Sigmoid colon (tissue), 7 donors: ENCODE data around the gene SEPTIN8. TPM values are rescaled to one million over a fixed set of nuclear protein-coding genes. Genes with fewer than 3 reads are reported as not detected.

Experiments
- DNase-seq: peaks from one replicate; pipeline ENCODE4 v3.0.0-alpha.2; 2019
- H3K27ac ChIP-seq, 4 donors: fragments of 200-600 bp; sonication (generic); one replicate each; pipeline ENCODE4 v1.5.1; 2016 to 2019; ENCODE audit warnings: mild to moderate bottlenecking in 1 of 4
- H3K27me3 ChIP-seq, 3 donors: fragments of 200-600 bp; sonication (generic); one replicate each; pipeline ENCODE4 v1.5.1; 2019; ENCODE audit warnings: mild to moderate bottlenecking in 1 of 3
- H3K36me3 ChIP-seq, 4 donors: fragments of 200-600 bp; sonication (generic); one replicate each; pipeline ENCODE4 v1.5.1; 2016 to 2019
- H3K4me1 ChIP-seq, 4 donors: fragments of 200-600 bp; sonication (generic); one replicate each; pipeline ENCODE4 v1.5.1; 2017 to 2019
- H3K4me3 ChIP-seq, 4 donors: fragments of 200-600 bp; sonication (generic); one replicate each; pipeline ENCODE4 v1.5.1; 2017 to 2019; ENCODE audit warnings: mild to moderate bottlenecking in 2 of 4, moderate library complexity in 1 of 4
- H3K9me3 ChIP-seq, 4 donors: fragments of 200-600 bp in 3 of 4; sonication (generic) in 3 of 4; one replicate each; pipeline versions ENCODE4 v1.5.1 to v1.6.1; 2013 to 2019
- EP300 ChIP-seq, 4 donors: sonication (generic); formaldehyde crosslinking; IDR thresholded peaks; one replicate each; pipeline ENCODE4 v1.6.1; 2017; ENCODE audit warnings: antibody characterized with exemption in 4 of 4
- POLR2A ChIP-seq, 2 donors: fragments of 450-650 bp; IDR thresholded peaks; one replicate each; pipeline ENCODE4 v1.6.1; 2016; ENCODE audit warnings: antibody characterized with exemption in 2 of 2, mild to moderate bottlenecking in 2 of 2, moderate library complexity in 2 of 2
- POLR2AphosphoS5 ChIP-seq, 4 donors: sonication (generic); formaldehyde crosslinking; IDR thresholded peaks; one replicate each; pipeline ENCODE4 v1.6.1; 2017; ENCODE audit warnings: antibody characterized with exemption in 4 of 4
- WGBS, 2 donors: extraction: QIAGEN DNeasy Blood & Tissue Kit; methylation state at CpG; one replicate each; pipeline ENCODE4 v1.1.7; 2013; 5-methylcytosine and 5-hydroxymethylcytosine counted together
- intact Hi-C: fragments of 100-400 bp; cut with DNase I; formaldehyde crosslinking; loops from one replicate; pipeline ENCODE4 v1.15.1; 2023
- polyA plus RNA-seq, 3 donors: library from polyadenylated mRNA; stranded (reverse); fragments of 200-250 nt; gene quantifications; one replicate each; pipeline ENCODE4 v1.2.3, GENCODE V29; 2013
- total RNA-seq, 4 donors: library from RNA; depleted of rRNA; stranded (reverse); fragments of >200 nt; gene quantifications; one replicate each; pipeline ENCODE4 v1.1.0, GENCODE V29; 2016
- TF ChIP-seq, protein P1 (sequence below), 4 experiments: fragments of 450-650 bp in 3 of 4; fragments of 200-600 bp in 1 of 4; IDR thresholded peaks; one replicate each; pipeline ENCODE4 v1.5.1; 2016 to 2019; ENCODE audit warnings: antibody characterized with exemption in 4 of 4, mild to moderate bottlenecking in 3 of 4, moderate library complexity in 2 of 4
- donor health status: healthy with polysubstance abuse.
- donor health status: Bipolar disorder and iron deficiency.
- donor health status: healthy.

The SEPTIN8 gene
- total and polyA plus RNA-seq, 7 donors: 19.2 to 38.0 (median 30.7) TPM

DNA sequence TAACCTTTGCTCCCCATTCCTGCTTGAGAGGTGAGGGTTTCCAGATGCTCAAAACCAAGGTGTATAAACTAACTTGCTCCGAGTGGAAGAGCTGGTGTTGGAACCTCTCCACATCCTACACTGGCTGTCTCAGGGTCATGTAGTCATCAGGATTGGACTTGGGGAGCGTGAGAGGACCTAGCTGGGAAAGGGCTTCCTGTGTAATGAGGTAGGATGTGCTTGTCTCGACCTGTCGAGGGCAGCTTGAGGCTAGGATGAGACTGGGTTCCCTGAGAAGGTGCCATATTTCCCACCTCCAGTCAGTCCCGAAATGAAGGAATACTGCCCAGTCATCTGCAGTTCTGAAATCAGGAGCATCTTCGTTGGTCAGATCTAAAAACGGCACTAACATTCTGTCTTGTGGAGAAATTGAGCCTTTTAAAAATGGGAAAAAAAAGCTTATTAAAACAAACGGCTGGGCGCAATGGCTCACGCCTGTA lies 28.5 kb downstream of the SEPTIN8 start:
- 90 to 92% methylated on average over 10 of the region's 10 CpGs for WGBS, 2 donors

DNA sequence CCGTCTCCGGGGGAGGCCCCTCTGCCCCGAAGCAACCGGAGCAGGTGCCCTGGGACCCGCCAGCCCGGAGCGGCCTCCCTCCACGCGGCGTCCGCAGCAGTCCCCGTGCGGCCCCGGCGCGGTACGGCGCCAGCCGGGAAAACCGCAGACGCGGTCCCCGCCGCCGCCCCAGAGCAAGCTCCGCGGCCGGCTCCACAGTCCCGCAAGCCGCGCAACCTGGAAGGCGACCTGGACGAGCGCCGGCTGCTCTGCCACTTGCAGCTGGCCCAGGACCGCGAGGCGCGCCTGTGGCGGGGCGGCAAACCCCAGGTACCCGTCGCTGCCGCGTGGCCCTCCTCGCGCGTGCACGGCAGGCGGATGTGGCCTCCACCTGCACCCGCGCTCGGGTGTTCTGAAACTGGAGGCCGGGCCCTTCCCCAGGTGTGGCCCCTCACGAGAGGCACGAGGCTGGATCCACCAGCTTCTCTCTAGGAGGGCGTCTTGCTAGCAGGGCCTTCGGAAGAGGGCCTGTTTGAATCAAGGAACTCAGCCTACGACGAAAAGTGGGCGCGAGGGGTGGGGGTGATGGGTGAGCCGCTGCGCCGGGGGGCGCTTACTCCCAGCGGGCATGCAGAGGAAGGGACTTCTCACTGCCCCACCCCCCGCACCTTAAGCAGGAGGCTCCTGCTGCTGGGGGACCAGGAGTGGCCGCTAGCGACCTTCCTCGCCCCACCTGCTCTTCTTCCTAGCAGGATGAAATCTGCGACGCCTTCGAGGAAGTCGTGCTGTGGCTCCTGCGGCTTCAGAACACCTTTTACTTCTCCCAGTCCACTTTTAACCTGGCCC lies 29.2 kb downstream of the SEPTIN8 start:
- H3K4me3 ChIP-seq: peak overlapping the region in 3 of 4 donors; percentile 21 to 46 (median 41)
- TF ChIP-seq POLR2AphosphoS5 (IDR thresholded peaks at IDR 0.05) (no peak), EP300 (IDR thresholded peaks at IDR 0.05) (no peak), POLR2A (IDR thresholded peaks at IDR 0.05) (no peak)
- TF ChIP-seq, protein P1, sequence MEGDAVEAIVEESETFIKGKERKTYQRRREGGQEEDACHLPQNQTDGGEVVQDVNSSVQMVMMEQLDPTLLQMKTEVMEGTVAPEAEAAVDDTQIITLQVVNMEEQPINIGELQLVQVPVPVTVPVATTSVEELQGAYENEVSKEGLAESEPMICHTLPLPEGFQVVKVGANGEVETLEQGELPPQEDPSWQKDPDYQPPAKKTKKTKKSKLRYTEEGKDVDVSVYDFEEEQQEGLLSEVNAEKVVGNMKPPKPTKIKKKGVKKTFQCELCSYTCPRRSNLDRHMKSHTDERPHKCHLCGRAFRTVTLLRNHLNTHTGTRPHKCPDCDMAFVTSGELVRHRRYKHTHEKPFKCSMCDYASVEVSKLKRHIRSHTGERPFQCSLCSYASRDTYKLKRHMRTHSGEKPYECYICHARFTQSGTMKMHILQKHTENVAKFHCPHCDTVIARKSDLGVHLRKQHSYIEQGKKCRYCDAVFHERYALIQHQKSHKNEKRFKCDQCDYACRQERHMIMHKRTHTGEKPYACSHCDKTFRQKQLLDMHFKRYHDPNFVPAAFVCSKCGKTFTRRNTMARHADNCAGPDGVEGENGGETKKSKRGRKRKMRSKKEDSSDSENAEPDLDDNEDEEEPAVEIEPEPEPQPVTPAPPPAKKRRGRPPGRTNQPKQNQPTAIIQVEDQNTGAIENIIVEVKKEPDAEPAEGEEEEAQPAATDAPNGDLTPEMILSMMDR (IDR thresholded peaks at IDR 0.05): no peak
- no peak overlapping the region for H3K27ac ChIP-seq
- DNase-seq: no peak
- WGBS, 2 donors: 28% methylated on average over 76 of the region's 76 CpGs
- no peaks in the 10 kb centered on the region for H3K36me3 ChIP-seq
- intact Hi-C loops: no loop called here
- peaks cover 20 to 54% (median 36%) of the 10 kb centered on the region in 3 donors for H3K27me3 ChIP-seq
- H3K4me1 ChIP-seq: peaks cover 0 to 13% (median 11%) of the 10 kb centered on the region in 4 donors
- no peaks in the 10 kb centered on the region for H3K9me3 ChIP-seq

More for the DNA sequence above, 28.5 kb downstream of the SEPTIN8 start:
- intact Hi-C loops: no loop called here
- H3K36me3 ChIP-seq: no peaks in the 10 kb centered on the region
- TF ChIP-seq, protein P1 (IDR thresholded peaks at IDR 0.05): no peak
- TF ChIP-seq POLR2AphosphoS5 (IDR thresholded peaks at IDR 0.05): no peak
- no peak for TF ChIP-seq EP300 (IDR thresholded peaks at IDR 0.05)
- no peak for TF ChIP-seq POLR2A (IDR thresholded peaks at IDR 0.05)
- H3K4me3 ChIP-seq: no peak overlapping the region
- peaks cover 0 to 13% (median 11%) of the 10 kb centered on the region in 4 donors for H3K4me1 ChIP-seq
- no peaks in the 10 kb centered on the region for H3K9me3 ChIP-seq
- H3K27me3 ChIP-seq: peaks cover 20 to 48% (median 36%) of the 10 kb centered on the region in 3 donors
- DNase-seq: no peak
- no peak overlapping the region for H3K27ac ChIP-seq

DNA sequence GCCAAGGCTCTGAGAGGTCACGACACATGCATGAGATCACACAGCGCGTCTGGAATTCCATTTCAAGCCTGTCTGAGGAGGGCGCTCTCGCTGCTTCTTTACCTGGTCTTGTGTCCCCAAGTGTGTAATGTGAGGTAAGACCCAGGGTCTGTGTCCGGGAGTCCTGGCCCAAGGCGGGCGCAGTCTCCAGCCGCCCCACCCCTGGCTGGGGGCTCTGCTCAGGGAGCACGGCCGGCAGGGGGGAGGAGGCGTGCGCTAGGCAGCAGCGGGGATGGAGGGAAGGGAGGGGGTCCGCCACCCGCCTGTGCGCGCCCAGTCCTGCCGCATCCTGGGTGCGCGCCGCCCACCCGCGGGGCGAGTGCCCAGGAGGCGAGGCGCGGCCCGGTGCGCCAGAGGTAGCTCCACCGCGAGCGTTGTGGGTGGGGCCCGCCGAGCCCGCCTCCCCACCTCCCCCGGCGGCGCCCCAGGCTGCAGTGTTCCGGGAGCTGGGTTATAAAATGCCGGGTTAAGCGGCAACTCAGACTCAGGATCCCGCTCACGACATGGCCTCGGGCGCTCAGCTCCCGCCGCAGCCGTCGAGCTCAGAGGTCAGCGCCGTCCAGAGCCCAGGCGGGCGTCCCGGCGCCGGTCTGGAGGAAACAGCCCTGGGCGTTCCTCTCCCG lies 30.0 kb downstream of the SEPTIN8 start, which contains the start of gene CCNI2:
Gene CCNI2, plus strand, starts transcription at position 473 of the 662 bp plus-strand sequence. Its CDS starts 70 bp downstream, at position 543.
- 1% methylated on average over 59 of the region's 59 CpGs for WGBS, 2 donors
- H3K4me3 ChIP-seq: peak within 1 kb of the TSS in 3 of 4 donors; percentile 21 to 46 (median 41)
- H3K36me3 ChIP-seq: no peaks in the 10 kb centered on the region
- no peak for DNase-seq
- TF ChIP-seq, protein P1 (IDR thresholded peaks at IDR 0.05): no peak
- TF ChIP-seq POLR2AphosphoS5 (IDR thresholded peaks at IDR 0.05) (no peak), POLR2A (IDR thresholded peaks at IDR 0.05) (no peak), EP300 (IDR thresholded peaks at IDR 0.05) (no peak)
- peaks cover 20 to 54% (median 36%) of the 10 kb centered on the region in 3 donors for H3K27me3 ChIP-seq
- H3K9me3 ChIP-seq: no peaks in the 10 kb centered on the region
- intact Hi-C loops: no loop called here
- H3K4me1 ChIP-seq: peaks cover 0 to 13% (median 11%) of the 10 kb centered on the region in 4 donors
- H3K27ac ChIP-seq: no peak within 1 kb of the TSS

DNA sequence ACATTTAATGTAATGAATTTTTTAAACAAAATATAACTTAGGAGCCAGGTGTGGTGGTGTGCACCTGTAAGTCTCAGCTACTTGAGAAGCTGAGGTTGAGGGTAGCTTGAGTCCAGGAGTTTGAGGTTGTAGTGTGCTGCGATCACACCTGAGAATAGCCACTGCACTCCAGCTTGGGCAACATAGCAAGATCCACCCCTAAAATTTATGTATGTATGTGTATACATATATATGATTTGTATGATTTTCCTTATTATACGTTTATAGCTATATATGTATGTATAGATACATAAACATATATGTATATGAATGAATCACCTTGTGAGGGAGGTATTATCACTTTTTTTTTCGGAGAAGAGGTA lies 30.5 kb downstream of the SEPTIN8 start:
- Histone ChIP-seq H3K27ac (no peak overlapping the region), H3K4me1 (peaks cover 0 to 13% (median 11%) of the 10 kb centered on the region in 4 donors), H3K4me3 (peak overlapping the region in 1 of 4 donors; percentile 46), H3K9me3 (no peaks in the 10 kb centered on the region), H3K27me3 (peaks cover 20 to 54% (median 36%) of the 10 kb centered on the region in 3 donors), H3K36me3 (no peaks in the 10 kb centered on the region)
- intact Hi-C loops: no loop called here
- no peak for DNase-seq
- TF ChIP-seq POLR2A (IDR thresholded peaks at IDR 0.05) (no peak), POLR2AphosphoS5 (IDR thresholded peaks at IDR 0.05) (no peak), EP300 (IDR thresholded peaks at IDR 0.05) (no peak)
- TF ChIP-seq, protein P1 (IDR thresholded peaks at IDR 0.05): no peak
- WGBS, 2 donors: 10 to 29% methylated on average over 3 of the region's 3 CpGs
